Cardiac fibroblast (primary cell): ENCODE measurements around the gene TCOF1.
A peak's percentile ranks its signal among the peaks of the same experiment; 100 is the strongest.

Source experiments
- DNase-seq, 2 donors: peaks; one replicate each; pipeline versions ENCODE4 v3.0.0 to v3.0.0-alpha.2; 2010; ENCODE audit warnings: low read depth in 2 of 2
- H3K4me3 ChIP-seq, 2 donors: replicated peaks in 1 of 2; 1 replicate in 1 of 2; 2 replicates in 1 of 2; pipeline ENCODE4 v1.5.1; 2011; ENCODE audit warnings: low read depth in 2 of 2, low read length in 2 of 2, mild to moderate bottlenecking in 2 of 2, moderate library complexity in 1 of 2
- CTCF ChIP-seq: IDR thresholded peaks from one replicate; pipeline ENCODE4 v1.5.1; 2011; ENCODE audit warnings: low read depth, mild to moderate bottlenecking, low read length, inconsistent platforms

TCOF1 gene

GRCh38 chr5:150434464-150434863, 77.0 kb downstream of the TCOF1 start:
- DNase-seq = peak; percentile 47 to 81
- no peak for TF ChIP-seq CTCF
- no peak overlapping the region for H3K4me3 ChIP-seq

GRCh38 chr5:150436141-150436680, 78.7 kb downstream of the TCOF1 start:
- H3K4me3 ChIP-seq = no peak overlapping the region
- DNase-seq = peak; percentile 90 to 91
- TF ChIP-seq CTCF = peak; percentile 80

GRCh38 chr5:150438873-150439546, 81.5 kb downstream of the TCOF1 start:
- peak; percentile 68 for TF ChIP-seq CTCF
- H3K4me3 ChIP-seq = no peak overlapping the region
- DNase-seq = peak; percentile 38 to 41

- H3K4me3 ChIP-seq = no peak overlapping the region
- no peak for DNase-seq
- TF ChIP-seq CTCF = no peak
These were observed 83.7 kb downstream of the TCOF1 start for GRCh38 chr5:150440948-150441812.

GRCh38 chr5:150441813-150442698, 84.6 kb downstream of the TCOF1 start:
- peak in 1 of 2 donors; percentile 35 for DNase-seq
- H3K4me3 ChIP-seq = no peak overlapping the region

More at GRCh38 chr5:150441813-150442698, 84.6 kb downstream of the TCOF1 start:
- no peak for TF ChIP-seq CTCF
